Measurements from ENCODE around the gene MNX1. TPM values are rescaled to one million over a fixed set of nuclear protein-coding genes. Genes with fewer than 3 reads are reported as not detected.

MNX1 gene
- total RNA-seq, 4 donors from 2014 or later = 0.28 TPM; not detected in 3

DNA sequence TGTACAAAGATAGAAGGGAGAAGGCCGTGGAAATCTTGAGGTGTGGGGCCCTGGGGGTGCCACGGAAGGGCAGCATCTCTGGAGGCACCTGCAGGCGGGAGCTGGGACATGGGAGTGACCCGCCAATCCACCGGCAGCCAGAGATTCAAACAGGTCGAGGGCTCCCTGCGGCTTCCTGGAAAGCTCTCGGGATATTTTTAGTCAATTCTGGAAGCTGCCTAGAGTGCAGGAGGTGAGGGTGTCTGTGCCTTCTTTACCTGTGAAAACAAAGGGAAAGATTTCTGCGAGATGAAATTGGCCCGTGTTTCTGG lies 16.6 kb downstream of the MNX1 start:
- no peak overlapping the region for H3K4me3 ChIP-seq

GRCh38 chr7:156993021-156993924 lies 17.2 kb downstream of the MNX1 start:
- Histone ChIP-seq H3K9me3 (no peaks in the 10 kb centered on the region), H3K27ac (no peak overlapping the region), H3K36me3 (no peaks in the 10 kb centered on the region), H3K27me3 (peaks cover 0 to 6% of the 10 kb centered on the region in 2 donors), H3K4me1 (no peaks in the 10 kb centered on the region), H3K4me3 (no peak overlapping the region)
- peak; percentile 39 to 45 for DNase-seq
- TF ChIP-seq POLR2A (IDR thresholded peaks at IDR 0.05) = no peak
- TF ChIP-seq, protein P1, sequence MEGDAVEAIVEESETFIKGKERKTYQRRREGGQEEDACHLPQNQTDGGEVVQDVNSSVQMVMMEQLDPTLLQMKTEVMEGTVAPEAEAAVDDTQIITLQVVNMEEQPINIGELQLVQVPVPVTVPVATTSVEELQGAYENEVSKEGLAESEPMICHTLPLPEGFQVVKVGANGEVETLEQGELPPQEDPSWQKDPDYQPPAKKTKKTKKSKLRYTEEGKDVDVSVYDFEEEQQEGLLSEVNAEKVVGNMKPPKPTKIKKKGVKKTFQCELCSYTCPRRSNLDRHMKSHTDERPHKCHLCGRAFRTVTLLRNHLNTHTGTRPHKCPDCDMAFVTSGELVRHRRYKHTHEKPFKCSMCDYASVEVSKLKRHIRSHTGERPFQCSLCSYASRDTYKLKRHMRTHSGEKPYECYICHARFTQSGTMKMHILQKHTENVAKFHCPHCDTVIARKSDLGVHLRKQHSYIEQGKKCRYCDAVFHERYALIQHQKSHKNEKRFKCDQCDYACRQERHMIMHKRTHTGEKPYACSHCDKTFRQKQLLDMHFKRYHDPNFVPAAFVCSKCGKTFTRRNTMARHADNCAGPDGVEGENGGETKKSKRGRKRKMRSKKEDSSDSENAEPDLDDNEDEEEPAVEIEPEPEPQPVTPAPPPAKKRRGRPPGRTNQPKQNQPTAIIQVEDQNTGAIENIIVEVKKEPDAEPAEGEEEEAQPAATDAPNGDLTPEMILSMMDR (IDR thresholded peaks at IDR 0.05) = no peak
- intact Hi-C loops (cut with DNase I; ENCODE audit: low total_unique reads) = no loop called here

More for the DNA sequence above, 16.6 kb downstream of the MNX1 start:
- Histone ChIP-seq H3K36me3 (no peaks in the 10 kb centered on the region), H3K9me3 (no peaks in the 10 kb centered on the region), H3K4me1 (no peaks in the 10 kb centered on the region), H3K27ac (no peak overlapping the region), H3K27me3 (peaks cover 0 to 8% of the 10 kb centered on the region in 2 donors)
- TF ChIP-seq POLR2A (IDR thresholded peaks at IDR 0.05) = no peak
- intact Hi-C loops (cut with DNase I; ENCODE audit: low total_unique reads) = no loop called here
- DNase-seq = no peak

GRCh38 chr7:156989766-156990535 lies 20.5 kb downstream of the MNX1 start:
- no peak for DNase-seq
- Histone ChIP-seq H3K4me1 (no peaks in the 10 kb centered on the region), H3K27me3 (no peaks in the 10 kb centered on the region), H3K4me3 (no peak overlapping the region), H3K9me3 (no peaks in the 10 kb centered on the region), H3K36me3 (no peaks in the 10 kb centered on the region), H3K27ac (no peak overlapping the region)
- no peak for TF ChIP-seq POLR2A (IDR thresholded peaks at IDR 0.05)
- TF ChIP-seq, protein P1 (IDR thresholded peaks at IDR 0.05) = no peak
- intact Hi-C loops (cut with DNase I; ENCODE audit: low total_unique reads) = no loop called here

DNA sequence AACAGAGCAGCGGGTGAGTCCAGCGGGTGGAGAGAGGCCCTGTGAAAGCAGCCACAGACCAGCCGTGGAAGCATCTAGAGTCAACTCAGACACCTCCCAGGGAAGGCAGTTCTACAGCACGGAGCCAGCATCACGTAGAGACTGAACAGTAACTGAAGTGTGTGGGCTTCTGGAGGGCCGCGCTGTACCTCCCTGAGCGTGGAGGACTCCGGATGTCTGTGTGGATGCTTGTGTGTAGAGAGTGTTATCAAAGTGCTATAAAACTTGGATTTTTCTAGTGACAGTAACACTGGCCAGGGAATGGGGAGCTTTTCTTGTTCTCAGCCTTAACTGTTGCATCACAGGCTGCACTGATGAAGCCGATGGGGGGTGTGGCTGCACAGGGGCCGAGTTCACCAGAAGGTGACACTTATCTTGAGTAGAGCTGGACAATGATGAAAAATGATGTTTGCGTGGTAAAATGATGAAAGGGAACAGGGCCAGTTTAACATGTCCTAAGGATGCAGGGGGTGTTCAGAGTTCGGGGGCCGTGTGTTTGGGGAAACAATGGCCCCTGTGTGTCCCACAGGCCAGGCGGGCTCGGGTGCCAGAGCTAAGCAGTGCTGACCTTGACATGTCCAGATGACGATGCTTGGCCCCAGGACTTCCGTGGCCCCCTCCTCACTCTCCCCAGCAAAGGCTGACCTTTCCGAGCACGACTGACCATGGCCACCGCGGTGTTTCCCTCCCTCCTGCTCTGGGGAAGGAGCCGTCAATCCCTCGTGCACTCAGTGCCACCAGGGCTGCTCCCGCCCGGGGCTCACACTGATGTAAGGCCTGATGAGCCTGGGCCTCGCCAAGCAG lies 21.9 kb downstream of the MNX1 start:
- Histone ChIP-seq H3K4me3 (no peak overlapping the region), H3K9me3 (no peaks in the 10 kb centered on the region), H3K27me3 (no peaks in the 10 kb centered on the region), H3K36me3 (no peaks in the 10 kb centered on the region), H3K4me1 (no peaks in the 10 kb centered on the region), H3K27ac (peak overlapping the region in 1 of 2 donors; percentile 33)
- no peak for DNase-seq
- intact Hi-C loops (cut with DNase I; ENCODE audit: low total_unique reads) = no loop called here
- TF ChIP-seq, protein P1 (IDR thresholded peaks at IDR 0.05) = no peak
- TF ChIP-seq POLR2A (IDR thresholded peaks at IDR 0.05) = no peak

GRCh38 chr7:156986378-156986777 lies 24.1 kb downstream of the MNX1 start:
- H3K36me3 ChIP-seq = no peaks in the 10 kb centered on the region
- DNase-seq = no peak
- no peaks in the 10 kb centered on the region for H3K9me3 ChIP-seq
- intact Hi-C loops (cut with DNase I; ENCODE audit: low total_unique reads) = no loop called here
- TF ChIP-seq, protein P1 (IDR thresholded peaks at IDR 0.05) = no peak
- TF ChIP-seq POLR2A (IDR thresholded peaks at IDR 0.05) = no peak
- no peak overlapping the region for H3K4me3 ChIP-seq
- no peaks in the 10 kb centered on the region for H3K4me1 ChIP-seq
- no peaks in the 10 kb centered on the region for H3K27me3 ChIP-seq
- no peak overlapping the region for H3K27ac ChIP-seq

All from uterus (tissue), 4 donors.